ENCODE data around the gene CLEC2B. TPM values are rescaled to one million over a fixed set of nuclear protein-coding genes. Genes with fewer than 3 reads are reported as not detected.

CLEC2B gene
- total and polyA plus RNA-seq, 8 donors: 0.65 to 6.3 (median 1.6) TPM

GRCh38 chr12:9872162-9872561 is 3.0 kb upstream of the CLEC2B start:
- H3K4me3 ChIP-seq: no peak overlapping the region
- TF ChIP-seq CTCF (IDR thresholded peaks at IDR 0.05): no peak
- no peaks in the 10 kb centered on the region for H3K27me3 ChIP-seq
- ATAC-seq (no peak), DNase-seq (no peak), FAIRE-seq (no peak)
- H3K27ac ChIP-seq: no peak overlapping the region
- intact Hi-C loops (cut with DNase I): no loop called here
- peaks cover 0 to 6% (median 0%) of the 10 kb centered on the region in 3 donors for H3K4me1 ChIP-seq
- no peaks in the 10 kb centered on the region for H3K9me3 ChIP-seq
- 68 to 78% methylated on average over 3 of the region's 3 CpGs for WGBS, 2 donors
- H3K36me3 ChIP-seq: no peaks in the 10 kb centered on the region

- Histone ChIP-seq H3K36me3 (no peaks in the 10 kb centered on the region), H3K9me3 (no peaks in the 10 kb centered on the region), H3K27ac (peak overlapping the region in 2 of 4 donors; percentile 72), H3K4me1 (peaks cover 0 to 6% (median 0%) of the 10 kb centered on the region in 3 donors), H3K27me3 (no peaks in the 10 kb centered on the region), H3K4me3 (peak overlapping the region in 1 of 4 donors; percentile 38)
- WGBS, 2 donors: 63 to 74% methylated on average over 2 of the region's 2 CpGs
- FAIRE-seq (peak; percentile 56), DNase-seq (no peak), ATAC-seq (peak in 2 of 4 donors; percentile 24 to 28)
- intact Hi-C loops (cut with DNase I): no loop called here
- TF ChIP-seq CTCF (IDR thresholded peaks at IDR 0.05): no peak
Measured at GRCh38 chr12:9870286-9870866, 1.2 kb upstream of the CLEC2B start.

- FAIRE-seq: peak; percentile 72
- peak overlapping the region in 3 of 4 donors; percentile 17 to 72 (median 72) for H3K27ac ChIP-seq
Measured at GRCh38 chr12:9868951-9869306, 225 bp downstream of the CLEC2B start.

GRCh38 chr12:9868311-9868801 is 798 bp downstream of the CLEC2B start:
- TF ChIP-seq CTCF (IDR thresholded peaks at IDR 0.05): no peak

More at GRCh38 chr12:9868951-9869306, 225 bp downstream of the CLEC2B start:
- peak overlapping the region in 2 of 4 donors; percentile 26 to 38 for H3K4me3 ChIP-seq
- intact Hi-C loops (cut with DNase I): no loop called here
- no peaks in the 10 kb centered on the region for H3K27me3 ChIP-seq
- ATAC-seq (no peak), DNase-seq (no peak)
- 55 to 61% methylated on average over 4 of the region's 4 CpGs for WGBS, 2 donors
- no peak for TF ChIP-seq CTCF (IDR thresholded peaks at IDR 0.05)
- H3K4me1 ChIP-seq: peaks cover 0 to 6% (median 0%) of the 10 kb centered on the region in 3 donors
- H3K36me3 ChIP-seq: no peaks in the 10 kb centered on the region
- no peaks in the 10 kb centered on the region for H3K9me3 ChIP-seq

GRCh38 chr12:9867531-9867930 is 1.6 kb downstream of the CLEC2B start:
- Histone ChIP-seq H3K4me3 (peak overlapping the region in 1 of 4 donors; percentile 38), H3K36me3 (no peaks in the 10 kb centered on the region), H3K27me3 (peaks cover 0 to 3% (median 0%) of the 10 kb centered on the region in 4 donors), H3K4me1 (peaks cover 0 to 6% (median 0%) of the 10 kb centered on the region in 3 donors), H3K27ac (peak overlapping the region in 1 of 4 donors; percentile 5), H3K9me3 (no peaks in the 10 kb centered on the region)
- 52 to 72% methylated on average over 4 of the region's 4 CpGs for WGBS, 2 donors
- FAIRE-seq (no peak), ATAC-seq (no peak), DNase-seq (no peak)
- TF ChIP-seq CTCF (IDR thresholded peaks at IDR 0.05): no peak
- intact Hi-C loops (cut with DNase I): no loop called here

More at GRCh38 chr12:9868311-9868801, 798 bp downstream of the CLEC2B start:
- H3K9me3 ChIP-seq: no peaks in the 10 kb centered on the region
- peaks cover 0 to 2% (median 0%) of the 10 kb centered on the region in 4 donors for H3K27me3 ChIP-seq
- peak overlapping the region in 2 of 4 donors; percentile 26 to 38 for H3K4me3 ChIP-seq
- H3K36me3 ChIP-seq: no peaks in the 10 kb centered on the region
- FAIRE-seq: no peak
- H3K4me1 ChIP-seq: peaks cover 0 to 6% (median 0%) of the 10 kb centered on the region in 3 donors
- DNase-seq: no peak
- peak overlapping the region in 2 of 4 donors; percentile 72 for H3K27ac ChIP-seq
- intact Hi-C loops (cut with DNase I): no loop called here
- 82% methylated on average over 11 of the region's 11 CpGs for WGBS, 2 donors
- ATAC-seq: no peak
